Measurements from ENCODE around the gene HSPB7. TPM values are rescaled to one million over a fixed set of nuclear protein-coding genes. Genes with fewer than 3 reads are reported as not detected.
A peak's percentile ranks its signal among the peaks of the same experiment; 100 is the strongest.

Gene HSPB7
- total and polyA plus RNA-seq, 12 donors: 13.4 to 633 (median 85.1) TPM

DNA sequence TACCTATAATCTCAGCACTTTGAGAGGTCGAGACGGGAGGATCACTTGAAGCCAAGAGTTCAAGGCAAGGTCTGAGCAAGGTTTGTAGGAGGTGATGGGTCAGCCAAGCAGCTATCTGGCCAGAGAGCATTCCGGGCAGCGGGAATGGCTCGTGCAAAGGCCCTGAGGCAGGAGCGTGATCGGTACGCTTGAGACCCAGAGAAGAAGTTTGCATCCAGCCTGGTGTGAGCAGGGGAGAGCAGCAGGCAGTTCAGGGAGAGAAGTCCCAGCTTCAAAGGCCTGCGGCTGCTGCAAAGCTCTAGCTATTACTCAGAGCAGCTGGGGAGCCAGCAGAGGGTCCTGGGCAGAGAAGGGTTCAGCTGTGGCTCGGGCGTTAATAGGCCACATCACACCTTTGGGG, 18.9 kb downstream of the HSPB7 start:
- Histone ChIP-seq H3K36me3 (replicated peaks in 1 of 2) (no peaks in the 10 kb centered on the region), H3K4me1 (replicated peaks in 1 of 2) (no peaks in the 10 kb centered on the region), H3K27me3 (no peaks in the 10 kb centered on the region), H3K9me3 (replicated peaks in 1 of 3) (no peaks in the 10 kb centered on the region), H3K27ac (no peak overlapping the region), H3K4me3 (no peak overlapping the region)
- TF ChIP-seq, protein P1, sequence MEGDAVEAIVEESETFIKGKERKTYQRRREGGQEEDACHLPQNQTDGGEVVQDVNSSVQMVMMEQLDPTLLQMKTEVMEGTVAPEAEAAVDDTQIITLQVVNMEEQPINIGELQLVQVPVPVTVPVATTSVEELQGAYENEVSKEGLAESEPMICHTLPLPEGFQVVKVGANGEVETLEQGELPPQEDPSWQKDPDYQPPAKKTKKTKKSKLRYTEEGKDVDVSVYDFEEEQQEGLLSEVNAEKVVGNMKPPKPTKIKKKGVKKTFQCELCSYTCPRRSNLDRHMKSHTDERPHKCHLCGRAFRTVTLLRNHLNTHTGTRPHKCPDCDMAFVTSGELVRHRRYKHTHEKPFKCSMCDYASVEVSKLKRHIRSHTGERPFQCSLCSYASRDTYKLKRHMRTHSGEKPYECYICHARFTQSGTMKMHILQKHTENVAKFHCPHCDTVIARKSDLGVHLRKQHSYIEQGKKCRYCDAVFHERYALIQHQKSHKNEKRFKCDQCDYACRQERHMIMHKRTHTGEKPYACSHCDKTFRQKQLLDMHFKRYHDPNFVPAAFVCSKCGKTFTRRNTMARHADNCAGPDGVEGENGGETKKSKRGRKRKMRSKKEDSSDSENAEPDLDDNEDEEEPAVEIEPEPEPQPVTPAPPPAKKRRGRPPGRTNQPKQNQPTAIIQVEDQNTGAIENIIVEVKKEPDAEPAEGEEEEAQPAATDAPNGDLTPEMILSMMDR (IDR thresholded peaks at IDR 0.05): no peak
- TF ChIP-seq POLR2A (IDR thresholded peaks at IDR 0.05): no peak
- DNase-seq: peak in 1 of 7 donors; percentile 13
- 91 to 96% (median 93%) methylated on average over 10 to 11 of the region's 11 CpGs for WGBS, 4 donors
- intact Hi-C loops (cut with DNase I): no loop called here

DNA sequence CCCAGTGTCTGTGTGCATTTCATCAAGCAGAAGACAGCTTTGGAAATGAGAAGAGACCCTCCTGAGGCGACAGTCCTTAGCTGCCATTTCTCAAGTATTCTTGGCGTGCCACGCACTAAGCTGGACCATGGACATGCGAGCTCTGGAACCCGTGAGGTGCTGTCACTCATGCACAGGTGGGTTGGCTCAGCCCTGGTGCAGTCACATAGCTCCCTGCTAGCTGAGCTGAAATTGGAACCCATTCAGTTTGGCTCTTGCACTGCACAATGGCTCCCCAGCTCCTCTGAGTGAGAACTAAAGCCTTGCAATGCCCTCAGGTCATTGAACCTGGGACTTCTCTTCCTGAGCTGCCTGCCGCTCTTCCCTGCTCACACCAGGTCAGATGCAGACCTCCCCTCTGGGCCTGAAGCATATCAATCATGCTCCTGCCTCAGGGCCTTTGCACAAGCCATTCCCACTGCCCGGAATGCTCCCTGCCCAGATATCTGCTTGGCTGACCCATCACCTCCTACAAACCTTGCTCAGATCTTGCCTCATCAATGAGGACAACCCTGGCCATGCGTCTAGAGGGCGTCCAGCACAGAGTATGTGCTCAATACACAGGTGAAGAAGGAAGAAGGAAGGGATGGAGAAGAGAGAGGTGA, 20.1 kb downstream of the HSPB7 start:
- Histone ChIP-seq H3K9me3 (replicated peaks in 1 of 3) (no peaks in the 10 kb centered on the region), H3K4me1 (replicated peaks in 1 of 2) (no peaks in the 10 kb centered on the region), H3K27me3 (no peaks in the 10 kb centered on the region), H3K4me3 (no peak overlapping the region), H3K36me3 (replicated peaks in 1 of 2) (no peaks in the 10 kb centered on the region), H3K27ac (no peak overlapping the region)
- TF ChIP-seq, protein P1 (IDR thresholded peaks at IDR 0.05): no peak
- TF ChIP-seq POLR2A (IDR thresholded peaks at IDR 0.05): no peak
- WGBS, 4 donors: 86 to 90% (median 90%) methylated on average over 9 of the region's 9 CpGs
- peak in 1 of 7 donors; percentile 10 for DNase-seq
- intact Hi-C loops (cut with DNase I): no loop called here

DNA sequence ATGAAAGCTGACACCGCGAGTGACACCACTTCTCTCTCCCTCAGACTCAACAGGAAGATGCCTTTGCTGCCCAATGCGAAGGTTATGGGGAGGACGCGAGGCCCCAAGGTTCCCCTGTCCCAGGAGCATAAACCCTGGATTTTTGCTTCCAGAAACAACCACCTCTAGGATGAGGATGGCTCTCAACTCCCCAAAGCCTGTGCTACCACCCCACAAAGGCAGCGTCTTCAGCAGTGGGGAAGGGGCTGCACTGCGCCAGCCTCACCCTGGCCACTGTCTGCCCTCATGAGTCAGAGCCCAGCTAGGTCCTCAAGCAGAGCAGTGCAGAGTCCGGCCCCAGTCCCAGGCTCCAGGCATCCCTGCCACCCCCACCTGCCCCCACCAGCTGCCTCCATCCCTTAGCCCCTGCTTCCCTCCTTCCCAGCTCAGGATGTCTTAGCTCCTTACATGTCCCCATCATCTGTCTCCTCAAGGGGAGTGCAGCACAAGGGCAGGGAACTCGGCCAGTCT, 20.7 kb downstream of the HSPB7 start:
- WGBS, 4 donors: 80 to 84% (median 81%) methylated on average over 2 to 9 of the region's 9 CpGs
- intact Hi-C loops (cut with DNase I): no loop called here
- peak in 1 of 7 donors; percentile 10 for DNase-seq

DNA sequence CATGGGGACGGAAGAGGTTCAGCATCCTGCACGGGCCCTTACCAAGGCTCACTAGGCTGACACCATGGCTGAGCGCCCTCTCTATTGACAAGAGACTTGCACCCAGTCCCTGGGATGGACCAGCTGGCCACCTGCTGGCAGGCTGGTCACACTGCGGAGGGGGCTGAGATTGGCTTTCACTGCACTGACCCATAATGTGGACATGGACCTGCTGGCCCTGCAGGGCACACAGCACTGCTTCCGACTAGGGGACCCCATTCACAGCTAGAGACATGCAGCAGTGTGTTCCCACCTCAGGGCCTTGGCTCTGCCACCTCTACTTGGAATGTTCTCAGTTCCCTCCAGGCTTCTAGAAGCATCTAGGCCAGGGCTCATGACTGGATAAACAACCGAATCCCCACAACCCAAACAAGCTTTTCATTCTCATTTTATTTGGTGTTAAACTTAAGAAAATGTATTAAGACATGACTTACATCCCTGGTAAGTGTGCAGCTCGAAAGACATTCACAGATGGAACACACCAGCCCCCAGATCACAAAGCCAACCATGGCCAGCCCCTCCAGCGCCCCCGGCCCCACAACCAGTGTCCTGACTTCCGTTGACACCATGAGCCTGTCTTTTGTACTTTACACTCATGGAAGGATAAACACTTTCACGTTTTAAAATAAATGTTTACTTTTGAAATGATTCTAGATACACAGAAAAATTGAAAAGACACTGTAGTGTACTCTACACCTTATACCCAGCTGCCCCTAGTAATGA, 23.1 kb downstream of the HSPB7 start:
- WGBS, 4 donors: 60 to 73% (median 65%) methylated on average over 7 to 11 of the region's 11 CpGs
- intact Hi-C loops (cut with DNase I): loop anchor here (5.0 kb wide), 3 partner anchors 177 to 192 kb away; no protein-coding TSS in a partner anchor
- DNase-seq: peak; percentile 65 to 84 (median 80)
- H3K9me3 ChIP-seq (replicated peaks in 1 of 3): no peaks in the 10 kb centered on the region
- H3K36me3 ChIP-seq (replicated peaks in 1 of 2): no peaks in the 10 kb centered on the region
- H3K4me3 ChIP-seq: no peak overlapping the region
- no peaks in the 10 kb centered on the region for H3K4me1 ChIP-seq (replicated peaks in 1 of 2)
- H3K27ac ChIP-seq: no peak overlapping the region
- no peaks in the 10 kb centered on the region for H3K27me3 ChIP-seq
- no peak for TF ChIP-seq POLR2A (IDR thresholded peaks at IDR 0.05)
- TF ChIP-seq, protein P1 (IDR thresholded peaks at IDR 0.05): peak; percentile 76 to 94 (median 88)

More for the DNA sequence above, 20.7 kb downstream of the HSPB7 start:
- TF ChIP-seq, protein P1 (IDR thresholded peaks at IDR 0.05): no peak
- TF ChIP-seq POLR2A (IDR thresholded peaks at IDR 0.05): no peak
- no peak overlapping the region for H3K27ac ChIP-seq
- H3K4me3 ChIP-seq: no peak overlapping the region
- no peaks in the 10 kb centered on the region for H3K27me3 ChIP-seq
- no peaks in the 10 kb centered on the region for H3K4me1 ChIP-seq (replicated peaks in 1 of 2)
- H3K9me3 ChIP-seq (replicated peaks in 1 of 3): no peaks in the 10 kb centered on the region
- H3K36me3 ChIP-seq (replicated peaks in 1 of 2): no peaks in the 10 kb centered on the region
